Measurements from ENCODE around the gene FBXW5. TPM values are rescaled to one million over a fixed set of nuclear protein-coding genes. Genes with fewer than 3 reads are reported as not detected.

FBXW5 gene
- total RNA-seq, 2 experiments from 2014 or later: 63.3 to 89.6 TPM

- DNase-seq (ENCODE audit: low spot score): peak; percentile 52
- Histone ChIP-seq H2AFZ (ENCODE audit: low read length) (no peak overlapping the region), H3K4me3 (ENCODE audit: low read depth, low read length, poor library complexity, severe bottlenecking) (peak overlapping the region; percentile 82), H3K79me2 (ENCODE audit: insufficient read depth, low read depth, low read length) (peaks cover 10% of the 10 kb centered on the region; the same call in 1 of the 2 replicates), H4K20me1 (ENCODE audit: insufficient read depth, low read length) (no peaks in the 10 kb centered on the region), H3K4me2 (ENCODE audit: low read length) (peak overlapping the region; percentile 87), H3K9me3 (ENCODE audit: low read length) (no peaks in the 10 kb centered on the region), H3K27ac (ENCODE audit: low read depth, low read length, poor library complexity, severe bottlenecking) (peak overlapping the region; percentile 40), H3K9me2 (ENCODE audit: insufficient read depth, low read length) (no peaks in the 10 kb centered on the region), H3K36me3 (ENCODE audit: insufficient read depth, low read length) (peaks cover 43% of the 10 kb centered on the region), H3K4me1 (ENCODE audit: insufficient read depth, low read length, poor library complexity, severe bottlenecking) (peaks cover 23% of the 10 kb centered on the region)
- CTCF ChIA-PET (ENCODE audit: unreplicated experiment): interaction anchor here (0.6 to 0.7 kb wide), 2 partner anchors 15 to 154 kb away, joined by 3 read pairs; no protein-coding TSS in a partner anchor
- intact Hi-C loops (cut with micrococcal nuclease; ENCODE audit: unreplicated experiment): loop anchor here (1.0 to 2.0 kb wide), 3 partner anchors 49 to 153 kb away; partner anchors contain the start of genes PAXX and TRAF2
- POLR2A ChIA-PET: interaction anchor here (0.7 kb wide), 1 partner anchor 229 kb away, joined by 3 read pairs; no protein-coding TSS in a partner anchor
- no peak for TF ChIP-seq EZH2phosphoT487 (IDR thresholded peaks at IDR 0.05; ENCODE audit: borderline replicate concordance, low read depth, low read length)
- TF ChIP-seq CTCF (conservative IDR thresholded peaks at IDR 0.05; ENCODE audit: low read length): 0 out of 2 replicates have a peak, but pooled peaks have one; percentile 27
- no TSS peak for BruUV-seq (replicated peaks)
Observed at GRCh38 chr9:136943291-136944211, 987 bp downstream of the FBXW5 start.

- Histone ChIP-seq H3K4me2 (ENCODE audit: low read length) (peak overlapping the region; percentile 87), H3K9me3 (ENCODE audit: low read length) (no peaks in the 10 kb centered on the region), H3K27ac (ENCODE audit: low read depth, low read length, poor library complexity, severe bottlenecking) (no peak overlapping the region), H4K20me1 (ENCODE audit: insufficient read depth, low read length) (no peaks in the 10 kb centered on the region), H2AFZ (ENCODE audit: low read length) (no peak overlapping the region), H3K4me1 (ENCODE audit: insufficient read depth, low read length, poor library complexity, severe bottlenecking) (peaks cover 17% of the 10 kb centered on the region), H3K79me2 (ENCODE audit: insufficient read depth, low read depth, low read length) (peaks cover 10% of the 10 kb centered on the region; the same call in 1 of the 2 replicates), H3K4me3 (ENCODE audit: low read depth, low read length, poor library complexity, severe bottlenecking) (no peak overlapping the region), H3K36me3 (ENCODE audit: insufficient read depth, low read length) (peaks cover 43% of the 10 kb centered on the region), H3K9me2 (ENCODE audit: insufficient read depth, low read length) (no peaks in the 10 kb centered on the region)
- DNase-seq (ENCODE audit: low spot score): no peak
- CTCF ChIA-PET (ENCODE audit: unreplicated experiment): interaction anchor here (0.6 kb wide), 1 partner anchor 16 kb away, joined by 3 read pairs; no protein-coding TSS in a partner anchor
- intact Hi-C loops (cut with micrococcal nuclease; ENCODE audit: unreplicated experiment): no loop called here
- BruUV-seq (replicated peaks): no TSS peak
- no peak for TF ChIP-seq EZH2phosphoT487 (IDR thresholded peaks at IDR 0.05; ENCODE audit: borderline replicate concordance, low read depth, low read length)
- TF ChIP-seq CTCF (conservative IDR thresholded peaks at IDR 0.05; ENCODE audit: low read length): no peak
- POLR2A ChIA-PET: no interaction called here
Observed at GRCh38 chr9:136942881-136943230, 1.7 kb downstream of the FBXW5 start.
